ENCODE results near the gene MAD1L1. TPM values are rescaled to one million over a fixed set of nuclear protein-coding genes. Genes with fewer than 3 reads are reported as not detected.
A peak's percentile ranks its signal among the peaks of the same experiment; 100 is the strongest.

MAD1L1 gene
- total and polyA plus RNA-seq, 8 donors, result 21.4 to 58.8 (median 22.5) TPM

DNA sequence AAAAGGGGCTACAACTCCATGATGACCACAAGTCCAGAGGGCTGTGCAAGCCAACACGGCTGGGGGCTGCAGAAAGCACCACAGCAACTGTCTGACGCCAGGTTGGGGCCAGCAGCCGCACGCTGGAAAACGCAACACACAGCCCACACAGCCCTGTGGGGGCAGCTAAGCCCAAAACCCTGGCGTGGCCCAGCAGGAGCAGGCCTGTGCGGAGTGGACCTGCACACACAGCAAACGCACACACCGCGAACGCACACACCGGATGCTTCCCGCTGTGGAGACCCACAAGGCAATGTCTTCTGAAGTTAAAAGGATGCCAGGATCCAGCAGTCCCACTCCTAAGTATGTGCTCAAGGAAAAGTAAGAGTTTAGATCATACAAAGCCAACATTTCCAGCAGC lies 121.2 kb downstream of the MAD1L1 start:
- ATAC-seq, result no peak
- intact Hi-C loops (cut with DNase I), result no loop called here
- Histone ChIP-seq H3K36me3 (no peaks in the 10 kb centered on the region), H3K27me3 (no peaks in the 10 kb centered on the region), H3K4me3 (no peak overlapping the region), H3K27ac (no peak overlapping the region), H3K9me3 (no peaks in the 10 kb centered on the region), H3K4me1 (peaks cover 6 to 72% of the 10 kb centered on the region in 2 donors)
- TF ChIP-seq, protein P1, sequence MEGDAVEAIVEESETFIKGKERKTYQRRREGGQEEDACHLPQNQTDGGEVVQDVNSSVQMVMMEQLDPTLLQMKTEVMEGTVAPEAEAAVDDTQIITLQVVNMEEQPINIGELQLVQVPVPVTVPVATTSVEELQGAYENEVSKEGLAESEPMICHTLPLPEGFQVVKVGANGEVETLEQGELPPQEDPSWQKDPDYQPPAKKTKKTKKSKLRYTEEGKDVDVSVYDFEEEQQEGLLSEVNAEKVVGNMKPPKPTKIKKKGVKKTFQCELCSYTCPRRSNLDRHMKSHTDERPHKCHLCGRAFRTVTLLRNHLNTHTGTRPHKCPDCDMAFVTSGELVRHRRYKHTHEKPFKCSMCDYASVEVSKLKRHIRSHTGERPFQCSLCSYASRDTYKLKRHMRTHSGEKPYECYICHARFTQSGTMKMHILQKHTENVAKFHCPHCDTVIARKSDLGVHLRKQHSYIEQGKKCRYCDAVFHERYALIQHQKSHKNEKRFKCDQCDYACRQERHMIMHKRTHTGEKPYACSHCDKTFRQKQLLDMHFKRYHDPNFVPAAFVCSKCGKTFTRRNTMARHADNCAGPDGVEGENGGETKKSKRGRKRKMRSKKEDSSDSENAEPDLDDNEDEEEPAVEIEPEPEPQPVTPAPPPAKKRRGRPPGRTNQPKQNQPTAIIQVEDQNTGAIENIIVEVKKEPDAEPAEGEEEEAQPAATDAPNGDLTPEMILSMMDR (IDR thresholded peaks at IDR 0.05), result no peak
- peak in 1 of 4 donors; percentile 71 for DNase-seq

DNA sequence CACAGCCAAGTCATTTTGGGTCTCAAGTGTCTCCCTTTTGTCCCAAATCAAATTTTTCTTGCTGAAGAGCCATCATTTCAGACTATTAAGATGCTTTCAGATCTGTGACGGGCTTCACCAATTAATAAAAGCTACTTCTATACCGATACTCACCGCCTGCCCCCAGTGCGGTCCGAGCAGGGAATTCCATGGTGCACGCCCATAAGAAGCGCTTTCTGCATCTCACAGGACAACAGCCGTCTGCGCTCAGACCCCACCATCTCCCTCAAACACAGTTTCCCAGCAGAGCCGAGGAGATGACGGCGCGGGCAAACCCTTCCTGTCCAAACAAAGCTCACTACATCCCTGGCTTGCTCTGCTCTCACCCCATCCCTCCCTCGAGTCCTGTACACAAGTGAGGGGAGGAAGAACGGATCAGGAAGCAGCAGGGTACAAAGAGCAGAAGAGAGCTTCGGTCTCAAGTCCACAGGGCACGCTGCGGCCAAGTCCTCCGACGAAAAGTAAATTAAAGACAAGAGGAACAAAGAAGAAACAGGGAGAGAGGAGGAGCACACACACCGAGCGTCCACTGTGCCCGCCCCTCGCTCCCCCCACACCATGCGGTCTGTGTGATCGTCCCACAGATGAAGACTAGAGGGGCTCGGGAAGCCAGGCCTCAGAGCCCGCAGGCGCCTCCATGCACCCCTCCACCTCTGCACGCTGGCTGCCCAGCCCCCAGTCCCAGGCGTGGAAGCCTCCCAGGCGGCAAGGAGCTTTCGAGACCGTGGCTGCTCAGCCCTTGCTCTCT lies 121.9 kb downstream of the MAD1L1 start:
- Histone ChIP-seq H3K27me3 (no peaks in the 10 kb centered on the region), H3K9me3 (no peaks in the 10 kb centered on the region), H3K36me3 (no peaks in the 10 kb centered on the region), H3K4me3 (no peak overlapping the region), H3K27ac (peak overlapping the region in 1 of 2 donors; percentile 58), H3K4me1 (peaks cover 6 to 69% of the 10 kb centered on the region in 2 donors)
- no peak for DNase-seq
- no peak for ATAC-seq
- TF ChIP-seq, protein P1 (IDR thresholded peaks at IDR 0.05), result no peak
- intact Hi-C loops (cut with DNase I), result no loop called here

DNA sequence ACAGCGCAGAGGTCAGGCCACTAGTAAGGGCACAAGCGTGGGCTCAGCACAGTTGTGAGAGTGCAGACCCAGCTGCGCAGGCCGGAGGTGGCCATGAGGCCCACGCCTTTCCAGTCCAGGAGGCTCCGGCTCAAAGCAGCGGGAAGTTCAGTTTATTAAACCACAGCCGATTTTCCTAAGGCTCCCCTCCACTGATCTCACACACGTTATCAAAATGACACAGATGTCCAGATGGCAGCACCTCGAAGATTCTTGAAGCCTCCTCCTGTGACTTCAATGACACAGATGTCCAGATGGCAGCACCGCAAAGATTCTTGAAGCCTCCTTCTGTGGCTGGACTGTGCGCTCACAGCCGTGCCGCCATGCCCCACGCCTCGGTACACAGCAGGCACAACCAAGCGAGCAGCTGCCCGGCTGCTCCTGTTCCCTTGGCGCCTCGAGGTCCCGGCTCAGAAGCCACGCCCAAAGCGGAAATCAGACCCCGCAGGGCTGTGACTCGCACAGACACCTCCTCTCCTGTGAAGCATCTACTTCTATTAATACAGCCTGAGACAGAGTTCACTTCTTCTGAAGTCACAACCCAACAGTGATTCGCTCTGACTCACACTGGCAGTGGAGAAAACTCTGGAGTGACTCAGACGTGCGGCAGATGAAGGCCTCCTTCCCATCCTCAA lies 122.7 kb downstream of the MAD1L1 start:
- Histone ChIP-seq H3K36me3 (no peaks in the 10 kb centered on the region), H3K27ac (peak overlapping the region in 1 of 2 donors; percentile 58), H3K9me3 (no peaks in the 10 kb centered on the region), H3K27me3 (no peaks in the 10 kb centered on the region), H3K4me3 (no peak overlapping the region), H3K4me1 (peaks cover 6 to 64% of the 10 kb centered on the region in 2 donors)
- TF ChIP-seq, protein P1 (IDR thresholded peaks at IDR 0.05), result no peak
- ATAC-seq (peak; percentile 61), DNase-seq (no peak)
- intact Hi-C loops (cut with DNase I), result no loop called here

DNA sequence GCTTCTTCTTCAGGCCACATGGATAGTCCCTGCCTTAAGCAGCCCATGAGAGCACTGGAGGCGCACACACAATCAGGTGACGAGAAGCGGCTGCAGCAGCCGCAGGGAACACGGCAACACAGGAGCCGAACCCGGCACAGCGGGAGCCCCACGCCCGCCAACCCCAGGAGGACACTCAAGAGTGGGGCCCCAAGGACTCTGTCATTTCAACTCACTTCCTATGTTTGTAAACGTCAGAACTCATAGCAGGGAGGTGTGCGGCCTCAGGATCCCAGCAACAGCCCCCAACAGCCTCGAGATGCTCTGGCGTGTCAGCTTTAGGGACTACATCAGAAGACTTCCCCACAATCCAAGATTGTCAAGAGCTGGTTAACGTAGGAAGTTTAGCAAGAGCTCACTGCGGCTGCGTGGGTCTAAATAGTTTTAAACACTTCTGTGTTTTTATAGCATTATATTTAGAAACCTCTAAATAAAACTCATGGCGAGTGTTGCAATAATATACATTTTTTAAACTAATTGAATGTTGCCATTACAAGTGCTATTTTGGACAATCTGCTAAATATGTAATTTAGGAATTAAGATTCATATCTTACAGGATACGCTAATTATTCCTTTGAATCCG lies 123.4 kb downstream of the MAD1L1 start:
- TF ChIP-seq, protein P1 (IDR thresholded peaks at IDR 0.05), result no peak
- Histone ChIP-seq H3K36me3 (no peaks in the 10 kb centered on the region), H3K27ac (peak overlapping the region in 1 of 2 donors; percentile 58), H3K9me3 (no peaks in the 10 kb centered on the region), H3K4me1 (peaks cover 9 to 67% of the 10 kb centered on the region in 2 donors), H3K27me3 (no peaks in the 10 kb centered on the region), H3K4me3 (no peak overlapping the region)
- no peak for ATAC-seq
- DNase-seq, result no peak
- intact Hi-C loops (cut with DNase I), result no loop called here

Measured in left lung (tissue), 10 donors.